PC-9 (cell line): ENCODE data around the gene LDHD. TPM values are rescaled to one million over a fixed set of nuclear protein-coding genes. Genes with fewer than 3 reads are reported as not detected.
A peak's percentile ranks its signal among the peaks of the same experiment; 100 is the strongest.

Experiments
- BruUV-seq: library from RNA; stranded (reverse); fragments of 400-500 nt; replicated peaks from 2 replicates; lab custom pipeline; 2021; lab: Mats Ljungman, UMichigan
- CTCF ChIA-PET: fragments of 300-600 bp; sonication (Branson Sonifier 250); formaldehyde crosslinking; loops from one replicate; lab custom pipeline; 2022; ENCODE audit warnings: antibody characterized with exemption; lab: Charles Lee
- POLR2A ChIA-PET: fragments of 300-600 bp; sonication (Branson Sonifier 250); formaldehyde crosslinking; loops from one replicate; lab custom pipeline; 2022; ENCODE audit warnings: antibody characterized with exemption; ENCODE audit not compliant: unreplicated experiment; lab: Charles Lee
- DNase-seq, 2 experiments: peaks; one replicate each; pipeline versions ENCODE4 v3.0.0 to v3.0.0-alpha.2; 2015 to 2022; ENCODE audit warnings: mixed read lengths in 1 of 2
- H2AFZ ChIP-seq: fragments of 200-600 bp; sonication (generic); 2 replicates; pipeline ENCODE4 v1.8.1; 2017; ENCODE audit warnings: antibody characterized with exemption
- H3F3A ChIP-seq: fragments of 200-600 bp; sonication (generic); 2 replicates; pipeline ENCODE4 v1.8.1; 2017; ENCODE audit warnings: antibody characterized with exemption, mild to moderate bottlenecking, low read depth; ENCODE audit not compliant: insufficient read depth
- H3K27ac ChIP-seq: fragments of 200-600 bp; sonication (generic); 2 replicates; pipeline ENCODE4 v1.6.1; 2016; ENCODE audit warnings: mixed run types
- H3K27me3 ChIP-seq: fragments of 200-600 bp; sonication (generic); 2 replicates; pipeline ENCODE4 v1.6.1; 2016; ENCODE audit warnings: low read depth, mixed run types; ENCODE audit not compliant: insufficient read depth
- H3K36me3 ChIP-seq: fragments of 200-600 bp; sonication (generic); 2 replicates; pipeline ENCODE4 v1.6.1; 2016; ENCODE audit warnings: low read depth, mixed run types
- H3K4me1 ChIP-seq: fragments of 200-600 bp; sonication (generic); replicated peaks from 2 replicates; pipeline ENCODE4 v1.6.1; 2016; ENCODE audit warnings: mixed run types; ENCODE audit not compliant: insufficient read depth
- H3K4me2 ChIP-seq: fragments of 200-600 bp; sonication (generic); 2 replicates; pipeline ENCODE4 v1.6.1; 2017; ENCODE audit warnings: mixed run types
- H3K4me3 ChIP-seq: fragments of 200-600 bp; sonication (generic); 2 replicates; pipeline ENCODE4 v1.6.1; 2016; ENCODE audit warnings: mixed run types
- H3K79me2 ChIP-seq: fragments of 200-600 bp; sonication (generic); 2 replicates; pipeline ENCODE4 v1.6.1; 2017; ENCODE audit warnings: low read depth, mixed run types
- H3K9me2 ChIP-seq: fragments of 200-600 bp; sonication (generic); 2 replicates; pipeline ENCODE4 v1.8.1; 2017; ENCODE audit warnings: mild to moderate bottlenecking; ENCODE audit not compliant: insufficient read depth
- H3K9me3 ChIP-seq: fragments of 200-600 bp; sonication (generic); 2 replicates; pipeline ENCODE4 v1.8.1; 2016; ENCODE audit warnings: low read depth; ENCODE audit not compliant: insufficient read depth
- H4K20me1 ChIP-seq: fragments of 200-600 bp; sonication (generic); 2 replicates; pipeline ENCODE4 v1.8.1; 2017; ENCODE audit not compliant: insufficient read depth
- EZH2 ChIP-seq: fragments of 200-600 bp; sonication (generic); IDR thresholded peaks from 2 replicates; pipeline ENCODE4 v1.8.0; 2017; ENCODE audit warnings: antibody characterized with exemption, low read depth
- intact Hi-C: fragments of 100-400 bp; cut with micrococcal nuclease; formaldehyde crosslinking; loops from one replicate; pipeline ENCODE4 v1.10.0; 2022; ENCODE audit not compliant: unreplicated experiment
- total RNA-seq: library from RNA; stranded (reverse); gene quantifications from 2 replicates; pipeline ENCODE4 v1.2.3, GENCODE V29; 2021
- TF ChIP-seq, protein P1 (sequence below): fragments of 200-600 bp; sonication (generic); conservative IDR thresholded peaks from 2 replicates; pipeline ENCODE4 v1.6.1; 2017; ENCODE audit warnings: mixed run types, antibody characterized with exemption, mild to moderate bottlenecking, moderate library complexity

LDHD gene
- total RNA-seq, 1 experiment from 2014 or later, result 1.3 TPM

- CTCF ChIA-PET, result interaction anchor here (1.4 to 2.5 kb wide), 2 partner anchors 68 to 100 kb away, joined by 9 to 23 read pairs; partner anchors contain the start of gene ZNRF1
- H3K9me2 ChIP-seq, result no peaks in the 10 kb centered on the region
- DNase-seq, result peak in 1 of 2 experiments; percentile 36
- no peak overlapping the region for H3K4me3 ChIP-seq
- H3K27ac ChIP-seq, result no peak overlapping the region
- H3K27me3 ChIP-seq, result no peaks in the 10 kb centered on the region
- no TSS peak for BruUV-seq
- no peaks in the 10 kb centered on the region for H4K20me1 ChIP-seq
- POLR2A ChIA-PET, result interaction anchor here (0.5 kb wide), 1 partner anchor 50 kb away, joined by 4 read pairs; the partner anchor contains the start of gene ZFP1
- no peak overlapping the region for H2AFZ ChIP-seq
- H3F3A ChIP-seq, result peaks cover 7% of the 10 kb centered on the region; the same call in 1 of the 2 replicates
- H3K4me1 ChIP-seq, result peaks cover 27% of the 10 kb centered on the region
- H3K79me2 ChIP-seq, result peaks cover 45% of the 10 kb centered on the region
- no peak overlapping the region for H3K4me2 ChIP-seq
- no peaks in the 10 kb centered on the region for H3K36me3 ChIP-seq
- no peak for TF ChIP-seq EZH2
- TF ChIP-seq, protein P1, sequence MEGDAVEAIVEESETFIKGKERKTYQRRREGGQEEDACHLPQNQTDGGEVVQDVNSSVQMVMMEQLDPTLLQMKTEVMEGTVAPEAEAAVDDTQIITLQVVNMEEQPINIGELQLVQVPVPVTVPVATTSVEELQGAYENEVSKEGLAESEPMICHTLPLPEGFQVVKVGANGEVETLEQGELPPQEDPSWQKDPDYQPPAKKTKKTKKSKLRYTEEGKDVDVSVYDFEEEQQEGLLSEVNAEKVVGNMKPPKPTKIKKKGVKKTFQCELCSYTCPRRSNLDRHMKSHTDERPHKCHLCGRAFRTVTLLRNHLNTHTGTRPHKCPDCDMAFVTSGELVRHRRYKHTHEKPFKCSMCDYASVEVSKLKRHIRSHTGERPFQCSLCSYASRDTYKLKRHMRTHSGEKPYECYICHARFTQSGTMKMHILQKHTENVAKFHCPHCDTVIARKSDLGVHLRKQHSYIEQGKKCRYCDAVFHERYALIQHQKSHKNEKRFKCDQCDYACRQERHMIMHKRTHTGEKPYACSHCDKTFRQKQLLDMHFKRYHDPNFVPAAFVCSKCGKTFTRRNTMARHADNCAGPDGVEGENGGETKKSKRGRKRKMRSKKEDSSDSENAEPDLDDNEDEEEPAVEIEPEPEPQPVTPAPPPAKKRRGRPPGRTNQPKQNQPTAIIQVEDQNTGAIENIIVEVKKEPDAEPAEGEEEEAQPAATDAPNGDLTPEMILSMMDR, result no peak
- no peaks in the 10 kb centered on the region for H3K9me3 ChIP-seq
- intact Hi-C loops, result loop anchor here (2.0 kb wide), 2 partner anchors 33 to 53 kb away; no protein-coding TSS in a partner anchor
Measured at GRCh38 chr16:75097941-75098901, 18.4 kb downstream of the LDHD start.

DNA sequence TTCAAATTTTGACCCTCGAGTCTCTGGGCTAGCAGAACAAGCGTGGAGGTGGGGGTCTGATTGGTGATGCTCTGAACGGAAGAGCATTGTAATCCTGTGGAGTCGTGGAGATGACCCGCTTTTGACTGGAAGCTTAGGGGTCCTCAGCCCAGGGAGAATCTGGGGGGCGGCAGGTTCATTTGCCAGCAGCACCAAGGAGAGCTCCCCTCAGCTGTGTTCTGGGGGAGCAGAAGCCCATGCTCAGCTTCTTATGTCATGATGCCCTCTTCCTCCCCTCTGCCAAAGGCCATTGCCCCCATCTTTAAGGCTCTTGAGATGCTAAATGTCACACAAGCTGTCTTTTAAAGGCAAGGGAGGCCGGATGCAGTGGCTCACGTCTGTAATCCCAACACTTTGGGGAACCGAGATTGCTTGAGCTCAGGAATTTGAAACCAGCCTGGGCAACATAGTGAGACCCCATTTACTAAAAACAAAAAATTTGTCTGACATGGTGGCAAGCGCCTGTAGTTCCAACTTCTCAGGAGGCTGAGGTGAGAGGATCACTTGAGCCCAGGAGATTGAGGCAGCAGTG, 19.3 kb downstream of the LDHD start:
- Histone ChIP-seq H3K4me3 (no peak overlapping the region), H3K27ac (no peak overlapping the region), H3K4me1 (peaks cover 36% of the 10 kb centered on the region), H3K9me2 (no peaks in the 10 kb centered on the region), H3K79me2 (peaks cover 55% of the 10 kb centered on the region), H3K27me3 (no peaks in the 10 kb centered on the region), H4K20me1 (no peaks in the 10 kb centered on the region), H3K4me2 (peak overlapping the region; percentile 69), H3K36me3 (no peaks in the 10 kb centered on the region), H3F3A (peaks cover 11% of the 10 kb centered on the region; the same call in 1 of the 2 replicates), H2AFZ (no peak overlapping the region), H3K9me3 (no peaks in the 10 kb centered on the region)
- no TSS peak for BruUV-seq
- CTCF ChIA-PET, result interaction anchor here (1.4 to 2.5 kb wide), 3 partner anchors 33 to 99 kb away, joined by 6 to 23 read pairs (median 9); partner anchors contain the start of gene ZNRF1
- DNase-seq, result no peak
- no peak for TF ChIP-seq EZH2
- TF ChIP-seq, protein P1, result no peak
- intact Hi-C loops, result loop anchor here (2.0 kb wide), 2 partner anchors 32 to 52 kb away; no protein-coding TSS in a partner anchor
- POLR2A ChIA-PET, result no interaction called here

DNA sequence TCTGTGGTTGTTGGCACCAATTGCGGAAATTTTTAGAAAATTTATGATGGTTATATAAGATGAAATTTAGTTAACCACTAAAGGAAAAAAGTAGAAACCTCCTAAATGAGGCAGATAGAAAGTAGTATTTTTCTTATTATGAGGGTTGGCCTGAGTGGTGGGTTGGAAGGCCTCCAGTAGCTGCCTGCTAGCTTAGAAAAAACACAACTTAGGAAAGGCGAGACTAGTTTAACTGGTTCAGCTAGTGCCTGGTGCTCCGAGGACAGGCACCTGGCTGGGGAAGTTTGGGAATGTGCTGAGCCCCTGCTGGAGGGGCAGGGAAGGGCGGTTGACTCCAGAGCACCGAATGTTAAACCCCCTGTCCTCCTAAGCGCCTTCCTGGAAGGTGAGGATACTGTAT, 19.9 kb downstream of the LDHD start:
- TF ChIP-seq, protein P1, result peak; percentile 80
- no peak for TF ChIP-seq EZH2
- H3K9me3 ChIP-seq, result no peaks in the 10 kb centered on the region
- CTCF ChIA-PET, result interaction anchor here (1.4 to 2.5 kb wide), 3 partner anchors 32 to 99 kb away, joined by 6 to 23 read pairs (median 9); partner anchors contain the start of gene ZNRF1
- H3K9me2 ChIP-seq, result no peaks in the 10 kb centered on the region
- peak overlapping the region; percentile 69 for H3K4me2 ChIP-seq
- H2AFZ ChIP-seq, result no peak overlapping the region
- H3K4me3 ChIP-seq, result peak overlapping the region; percentile 26; the same call in 1 of the 2 replicates
- intact Hi-C loops, result loop anchor here (1.0 to 2.0 kb wide), 4 partner anchors 12 to 98 kb away; no protein-coding TSS in a partner anchor
- peak overlapping the region; percentile 55 for H3K27ac ChIP-seq
- peaks cover 42% of the 10 kb centered on the region for H3K4me1 ChIP-seq
- no peaks in the 10 kb centered on the region for H4K20me1 ChIP-seq
- POLR2A ChIA-PET, result no interaction called here
- DNase-seq, result peak; percentile 77 to 83
- H3F3A ChIP-seq, result peaks cover 13% of the 10 kb centered on the region
- H3K27me3 ChIP-seq, result no peaks in the 10 kb centered on the region
- no TSS peak for BruUV-seq
- H3K36me3 ChIP-seq, result no peaks in the 10 kb centered on the region
- H3K79me2 ChIP-seq, result peaks cover 60% of the 10 kb centered on the region
